Heart left ventricle (tissue), 16 donors: ENCODE data around the gene SSBP4. TPM values are rescaled to one million over a fixed set of nuclear protein-coding genes. Genes with fewer than 3 reads are reported as not detected.

Source experiments
- ATAC-seq, 4 donors: fragments of 200-7000 bp; cut with Tn5 transposase; one replicate each; pipeline ENCODE4 v1.9.1; 2020 to 2022; ENCODE audit warnings: moderate library complexity in 4 of 4, mild to moderate bottlenecking in 3 of 4, moderate number of reproducible peaks in 1 of 4
- DNase-seq, 5 donors: peaks; one replicate each; pipeline ENCODE4 v3.0.0-alpha.2; 2020
- H3K27ac ChIP-seq, 12 donors: fragments of 200-600 bp; sonication (generic) in 4 of 12; one replicate each; pipeline versions ENCODE4 v1.5.0 to v1.8.0; 2016 to 2022; ENCODE audit warnings: mild to moderate bottlenecking in 2 of 12
- H3K27me3 ChIP-seq, 9 donors: fragments of 200-600 bp; sonication (generic) in 2 of 9; one replicate each; pipeline versions ENCODE4 v1.5.1 to v1.8.0; 2016 to 2022; ENCODE audit warnings: mild to moderate bottlenecking in 3 of 9
- H3K36me3 ChIP-seq, 9 donors: fragments of 200-600 bp; sonication (generic) in 2 of 9; one replicate each; pipeline versions ENCODE4 v1.5.0 to v1.8.0; 2018 to 2022; ENCODE audit warnings: mild to moderate bottlenecking in 2 of 9
- H3K4me1 ChIP-seq, 12 donors: fragments of 200-600 bp; sonication (generic) in 4 of 12; one replicate each; pipeline versions ENCODE4 v1.5.0 to v1.8.0; 2016 to 2022; ENCODE audit warnings: mild to moderate bottlenecking in 3 of 12
- H3K4me3 ChIP-seq, 12 donors: fragments of 200-600 bp; sonication (generic) in 4 of 12; one replicate each; pipeline versions ENCODE4 v1.5.0 to v1.8.0; 2017 to 2022; ENCODE audit warnings: mild to moderate bottlenecking in 9 of 12, moderate library complexity in 4 of 12
- H3K9me3 ChIP-seq, 12 donors: fragments of 200-600 bp; sonication (generic) in 4 of 12; one replicate each; pipeline versions ENCODE4 v1.5.0 to v1.8.0; 2016 to 2022; ENCODE audit warnings: mild to moderate bottlenecking in 1 of 12
- POLR2A ChIP-seq, 2 donors: fragments of 450-650 bp; IDR thresholded peaks; one replicate each; pipeline ENCODE4 v1.6.1; 2017; ENCODE audit warnings: antibody characterized with exemption in 2 of 2, mild to moderate bottlenecking in 2 of 2, moderate library complexity in 2 of 2
- WGBS, 4 donors: extraction: QIAGEN DNeasy Blood & Tissue Kit in 2 of 4; methylation state at CpG; one replicate each; pipeline versions ENCODE4 v1.1.5 to v1.1.7; 2013 to 2018; 5-methylcytosine and 5-hydroxymethylcytosine counted together
- intact Hi-C, 10 donors: fragments of 100-400 bp; cut with DNase I; formaldehyde crosslinking; loops; one replicate each; pipeline versions ENCODE4 v1.11.1 to v1.14.2; 2022
- polyA plus RNA-seq, 2 donors: library from polyadenylated mRNA; stranded (reverse); fragments of 200-250 nt; gene quantifications; one replicate each; pipeline ENCODE4 v1.2.3, GENCODE V29; 2013
- total RNA-seq, 9 donors: library from RNA; depleted of rRNA in 2 of 9; stranded (reverse); fragments of >200 nt in 2 of 9; fragmentation: NEBNext Ultra II Directional in 3 of 9; extraction: Animal tissue kit (Norgen Biotek cat#: 25700) in 3 of 9; gene quantifications; one replicate each; pipeline versions ENCODE4 v1.1.0 to v1.2.4, GENCODE V29; 2016 to 2023
- TF ChIP-seq, protein P1 (sequence below), 12 donors: fragments of 200-600 bp; sonication (generic) in 4 of 12; IDR thresholded peaks; one replicate each; pipeline versions ENCODE4 v1.5.0 to v1.8.0; 2018 to 2022; ENCODE audit warnings: antibody characterized with exemption in 12 of 12, mild to moderate bottlenecking in 5 of 12
- donor health status: ischemic (EF 13 %, LVEDD 7.1; RV severe dilation, severe dysfunction).
- donor health status: healthy with polysubstance abuse.
- donor health status: DM: no; HTN: yes; CAD: no.
- donor health status: DM: no; HTN: no; CAD: no.
- donor health status: ischemic (EF 25% LVEDD 6.9; RV normal size, moderate dysfunction).
- donor health status: ischemic (EF 25% LVEDD 5.7; RV mildly dilated, moderate dysfunction).
- donor health status: healthy.
- donor health status: DM: yes; HTN: yes; CAD: no.
- donor health status: ischemic (EF 35%, LVEDD 5.7; RV mildly dilated, moderate dysfunction).
- donor health status: nonischemic (EF 11% LVEDD 7.7; RV severe dilation, severe dysfunction).
- donor health status: DM: yes; HTN: yes; CAD: no.
- donor health status: PGD.
- donor health status: ischemic (EF 29% LVEDD 5.4; RV normal size, mild dysfunction).
- donor health status: nonischemic (EF 23%, LVEDD 6.1; RV moderate dilation, normal function).

Gene SSBP4
- total and polyA plus RNA-seq, 11 donors: 23.5 to 89.8 (median 29.4) TPM

DNA sequence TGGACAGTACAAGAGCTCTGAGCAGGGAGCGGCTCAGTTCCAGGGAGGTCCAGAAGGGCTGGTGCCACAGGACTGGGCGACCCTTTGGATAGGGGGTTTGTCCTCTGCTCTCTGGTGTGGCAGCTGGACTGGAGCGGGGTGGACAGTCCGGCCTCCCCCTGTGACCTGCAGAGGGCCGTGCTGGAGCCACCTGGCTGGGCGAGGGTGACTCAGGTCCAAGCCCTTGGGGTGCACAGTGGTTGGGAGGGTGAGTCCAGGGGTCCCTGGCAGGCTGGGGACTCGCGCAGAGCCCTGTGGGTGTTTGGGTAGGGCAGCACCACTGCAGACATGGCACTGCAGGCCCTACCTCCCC is 7.2 kb downstream of the SSBP4 start:
- H3K9me3 ChIP-seq: no peaks in the 10 kb centered on the region
- peaks cover 0 to 6% (median 0%) of the 10 kb centered on the region in 9 donors for H3K36me3 ChIP-seq
- DNase-seq (no peak), ATAC-seq (peak in 1 of 4 donors; percentile 0)
- 69 to 77% (median 75%) methylated on average over 7 to 8 of the region's 8 CpGs; no CpG with 5 or more reads in 1 of the 4 donors for WGBS, 4 donors
- no peak for TF ChIP-seq POLR2A (IDR thresholded peaks at IDR 0.05)
- TF ChIP-seq, protein P1, sequence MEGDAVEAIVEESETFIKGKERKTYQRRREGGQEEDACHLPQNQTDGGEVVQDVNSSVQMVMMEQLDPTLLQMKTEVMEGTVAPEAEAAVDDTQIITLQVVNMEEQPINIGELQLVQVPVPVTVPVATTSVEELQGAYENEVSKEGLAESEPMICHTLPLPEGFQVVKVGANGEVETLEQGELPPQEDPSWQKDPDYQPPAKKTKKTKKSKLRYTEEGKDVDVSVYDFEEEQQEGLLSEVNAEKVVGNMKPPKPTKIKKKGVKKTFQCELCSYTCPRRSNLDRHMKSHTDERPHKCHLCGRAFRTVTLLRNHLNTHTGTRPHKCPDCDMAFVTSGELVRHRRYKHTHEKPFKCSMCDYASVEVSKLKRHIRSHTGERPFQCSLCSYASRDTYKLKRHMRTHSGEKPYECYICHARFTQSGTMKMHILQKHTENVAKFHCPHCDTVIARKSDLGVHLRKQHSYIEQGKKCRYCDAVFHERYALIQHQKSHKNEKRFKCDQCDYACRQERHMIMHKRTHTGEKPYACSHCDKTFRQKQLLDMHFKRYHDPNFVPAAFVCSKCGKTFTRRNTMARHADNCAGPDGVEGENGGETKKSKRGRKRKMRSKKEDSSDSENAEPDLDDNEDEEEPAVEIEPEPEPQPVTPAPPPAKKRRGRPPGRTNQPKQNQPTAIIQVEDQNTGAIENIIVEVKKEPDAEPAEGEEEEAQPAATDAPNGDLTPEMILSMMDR (IDR thresholded peaks at IDR 0.05): peak in 1 of 12 donors; percentile 0
- no peaks in the 10 kb centered on the region for H3K27me3 ChIP-seq
- no peak overlapping the region for H3K4me3 ChIP-seq
- H3K4me1 ChIP-seq: peaks cover 18 to 83% (median 63%) of the 10 kb centered on the region in 12 donors
- intact Hi-C loops: no loop called here
- H3K27ac ChIP-seq: peak overlapping the region in 11 of 12 donors; percentile 20 to 78 (median 70)

DNA sequence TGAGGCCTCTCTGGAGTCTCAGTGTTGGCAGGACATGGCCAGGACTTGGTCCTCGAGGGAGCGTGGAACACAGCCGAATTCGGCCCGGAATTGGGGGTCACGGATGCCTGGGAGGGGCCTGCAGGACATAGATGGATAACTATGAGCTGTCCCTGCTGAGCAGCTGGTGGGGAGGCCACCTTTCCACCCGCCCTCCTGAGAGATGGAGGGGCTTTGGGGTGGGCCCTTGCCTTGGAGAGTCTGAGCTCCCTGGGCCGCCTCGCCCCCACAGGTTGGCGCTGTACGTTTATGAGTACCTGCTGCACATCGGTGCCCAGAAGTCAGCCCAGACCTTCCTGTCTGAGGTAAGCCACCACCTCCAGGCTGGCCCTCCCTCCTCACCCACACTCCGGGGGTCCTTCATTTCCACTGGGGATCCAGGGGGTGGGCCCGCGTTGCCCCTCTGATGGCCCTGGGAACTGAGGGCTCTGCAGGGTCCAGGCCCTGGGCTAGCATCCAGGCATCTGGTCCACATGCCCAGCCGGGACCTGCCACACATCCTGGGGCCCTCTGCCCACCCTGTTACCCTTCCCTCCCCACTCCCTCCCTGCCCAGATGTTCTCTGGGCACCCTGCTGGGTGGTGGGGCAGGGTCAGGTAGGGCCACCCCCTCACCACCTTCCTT is 8.0 kb downstream of the SSBP4 start:
- TF ChIP-seq, protein P1 (IDR thresholded peaks at IDR 0.05): no peak
- no peak for TF ChIP-seq POLR2A (IDR thresholded peaks at IDR 0.05)
- no peak for DNase-seq
- Histone ChIP-seq H3K4me1 (peaks cover 18 to 80% (median 60%) of the 10 kb centered on the region in 12 donors), H3K36me3 (peaks cover 0 to 6% (median 0%) of the 10 kb centered on the region in 9 donors), H3K9me3 (no peaks in the 10 kb centered on the region), H3K4me3 (no peak overlapping the region), H3K27ac (peak overlapping the region in 1 of 12 donors; percentile 78), H3K27me3 (no peaks in the 10 kb centered on the region)
- ATAC-seq: no peak
- intact Hi-C loops: no loop called here
- WGBS, 4 donors: 65 to 82% (median 79%) methylated on average over 8 to 16 of the region's 16 CpGs

DNA sequence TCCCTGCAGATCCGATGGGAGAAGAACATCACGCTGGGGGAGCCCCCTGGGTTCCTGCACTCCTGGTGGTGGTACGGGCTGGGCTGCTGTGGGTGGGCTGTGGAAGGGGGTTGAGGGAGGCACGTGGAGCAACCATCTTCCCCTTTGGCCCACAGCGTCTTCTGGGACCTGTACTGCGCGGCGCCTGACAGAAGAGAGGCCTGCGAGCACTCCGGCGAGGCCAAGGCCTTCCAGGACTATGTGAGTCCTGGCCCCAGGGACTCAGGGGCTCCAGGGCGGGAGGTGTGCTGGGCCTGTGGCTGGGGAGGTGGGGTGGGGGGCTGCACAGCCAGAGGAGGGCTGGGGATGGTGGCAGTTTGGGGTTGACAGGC is 8.5 kb downstream of the SSBP4 start:
- Histone ChIP-seq H3K9me3 (no peaks in the 10 kb centered on the region), H3K27ac (peak overlapping the region in 1 of 12 donors; percentile 68), H3K4me1 (peaks cover 18 to 77% (median 57%) of the 10 kb centered on the region in 12 donors), H3K27me3 (no peaks in the 10 kb centered on the region), H3K36me3 (peaks cover 0 to 6% (median 0%) of the 10 kb centered on the region in 9 donors), H3K4me3 (no peak overlapping the region)
- TF ChIP-seq, protein P1 (IDR thresholded peaks at IDR 0.05): no peak
- no peak for TF ChIP-seq POLR2A (IDR thresholded peaks at IDR 0.05)
- intact Hi-C loops: no loop called here
- DNase-seq (no peak), ATAC-seq (no peak)
- WGBS, 4 donors: 58 to 95% (median 88%) methylated on average over 2 to 12 of the region's 12 CpGs

DNA sequence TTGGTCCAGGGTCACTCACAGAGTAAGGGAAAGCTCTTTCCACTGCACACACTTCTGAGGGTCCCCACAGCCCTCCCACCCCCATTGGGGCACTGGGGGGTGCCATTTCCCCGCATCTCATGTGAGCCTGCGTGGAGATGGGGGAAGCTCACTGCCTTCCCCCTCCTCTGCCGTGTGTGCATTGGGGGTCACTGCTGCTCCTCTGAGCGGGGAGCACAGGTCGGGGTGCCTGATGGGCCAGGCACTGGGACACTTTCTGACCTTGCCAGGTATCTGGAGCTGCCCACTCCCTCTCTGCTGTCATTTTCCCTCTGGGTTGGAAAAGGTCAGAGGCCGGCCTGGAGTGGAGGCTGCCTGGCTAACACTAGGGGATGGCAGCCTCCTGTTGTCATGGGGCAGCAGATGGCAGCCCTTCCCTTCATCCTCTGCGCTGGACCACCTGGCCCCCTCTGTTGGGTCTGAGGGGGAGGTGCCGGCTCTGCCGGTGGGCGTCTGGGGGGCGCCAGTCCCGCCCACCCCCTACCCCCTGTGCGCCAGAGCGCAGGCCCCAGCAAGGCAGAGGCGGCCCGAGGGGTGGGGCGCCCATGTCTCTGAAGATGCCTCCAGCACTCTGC is 9.1 kb downstream of the SSBP4 start:
- intact Hi-C loops: no loop called here
- peak overlapping the region in 11 of 12 donors; percentile 57 to 89 (median 70) for H3K27ac ChIP-seq
- peaks cover 0 to 6% (median 0%) of the 10 kb centered on the region in 9 donors for H3K36me3 ChIP-seq
- ATAC-seq (no peak), DNase-seq (no peak)
- no peaks in the 10 kb centered on the region for H3K9me3 ChIP-seq
- H3K4me3 ChIP-seq: peak overlapping the region in 4 of 12 donors; percentile 53 to 55 (median 55)
- peaks cover 18 to 77% (median 57%) of the 10 kb centered on the region in 12 donors for H3K4me1 ChIP-seq
- TF ChIP-seq, protein P1 (IDR thresholded peaks at IDR 0.05): no peak
- no peak for TF ChIP-seq POLR2A (IDR thresholded peaks at IDR 0.05)
- H3K27me3 ChIP-seq: no peaks in the 10 kb centered on the region
- 78 to 93% (median 82%) methylated on average over 6 to 17 of the region's 17 CpGs for WGBS, 4 donors
